ENCODE data around the gene DUXB. TPM values are rescaled to one million over a fixed set of nuclear protein-coding genes. Genes with fewer than 3 reads are reported as not detected.

The DUXB gene
- total RNA-seq (2022; extraction: Qiagen RNA extraction) = not detected in 5 replicates

GRCh38 chr16:75701361-75701760, at the start of gene DUXB:
DUXB (minus strand) TSS chr16:75701461; CDS start chr16:75701418, 43 bp downstream.

GRCh38 chr16:75726390-75726789, 25.1 kb upstream of the DUXB start, which contains the start of gene CPHXL:
CPHXL (minus strand) TSS chr16:75726490; CDS start chr16:75726442, 48 bp downstream.

DNA sequence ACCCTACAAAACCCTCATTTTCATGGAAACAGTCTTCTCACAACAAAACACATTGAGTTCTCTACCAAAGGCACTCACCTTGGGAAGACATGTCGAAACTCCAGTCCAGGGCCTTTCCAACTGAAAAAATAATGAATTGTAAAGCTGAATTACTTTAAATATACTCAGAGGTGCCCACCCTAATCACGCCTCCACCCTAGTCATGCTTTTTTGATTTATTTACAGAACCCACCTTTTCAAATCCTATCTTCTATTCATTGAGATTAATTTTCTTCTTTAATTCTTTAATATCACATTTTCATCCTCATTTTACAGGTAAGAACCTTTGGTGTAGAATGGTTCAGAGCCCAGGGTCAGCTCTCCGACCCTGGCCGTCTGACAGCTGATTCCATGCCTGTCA, 24.4 kb downstream of the DUXB start, which contains the start of gene CPHXL2:
Gene CPHXL2 (minus strand): TSS at position 101 of the 400 bp plus-strand sequence. CDS start 10 bp downstream, at position 91.

GRCh38 chr16:75647492-75648264, 53.6 kb downstream of the DUXB start, which contains the start of the genes KARS1 and TERF2IP:
KARS1 (minus strand) TSS chr16:75647665; CDS start chr16:75647639, 26 bp downstream.
TERF2IP (plus strand) TSS chr16:75647773; CDS start chr16:75647883, 110 bp downstream.

Other genes with a start within 250 kb of the DUXB start
- 12.1 to 16.8 TPM (median 15.6 TPM) in 5 replicates for gene TMEM170A, start 236.8 kb downstream of the DUXB start, total RNA-seq (2022; extraction: Qiagen RNA extraction)
- 0.14 to 0.20 TPM (median 0.16 TPM) in 5 replicates for gene CHST6, start 206.0 kb downstream of the DUXB start, total RNA-seq (2022; extraction: Qiagen RNA extraction)
- 0.06 to 0.29 TPM (median 0.12 TPM) in 4 of 5 replicates, not detected in the other for gene CHST5, start 165.4 kb downstream of the DUXB start, total RNA-seq (2022; extraction: Qiagen RNA extraction)
- 7.8 to 10.1 TPM (median 9.5 TPM) in 5 replicates for gene TMEM231, start 145.2 kb downstream of the DUXB start, total RNA-seq (2022; extraction: Qiagen RNA extraction)
- gene GABARAPL2, start 135.1 kb downstream of the DUXB start, total RNA-seq (2022; extraction: Qiagen RNA extraction) = 80.9 to 92.9 TPM (median 89.5 TPM) in 5 replicates
- 27.5 to 41.7 TPM (median 37.6 TPM) in 5 replicates for gene ADAT1, start 78.2 kb downstream of the DUXB start, total RNA-seq (2022; extraction: Qiagen RNA extraction)
- 162 to 170 TPM (median 169 TPM) in 5 replicates for gene KARS1, start 53.8 kb downstream of the DUXB start, total RNA-seq (2022; extraction: Qiagen RNA extraction)
- gene TERF2IP, start 53.7 kb downstream of the DUXB start, total RNA-seq (2022; extraction: Qiagen RNA extraction) = 42.8 to 45.9 TPM (median 43.2 TPM) in 5 replicates
- not detected in 5 replicates for gene CPHXL2, start 24.5 kb downstream of the DUXB start, total RNA-seq (2022; extraction: Qiagen RNA extraction)
- not detected in 5 replicates for gene CPHXL, start 25.0 kb upstream of the DUXB start, total RNA-seq (2022; extraction: Qiagen RNA extraction)